Astrocyte (in vitro differentiated cells and primary cell): ENCODE measurements around the gene GNAI3. TPM values are rescaled to one million over a fixed set of nuclear protein-coding genes. Genes with fewer than 3 reads are reported as not detected.

Source experiments
- DNase-seq: peaks from one replicate; pipeline ENCODE4 v3.0.0-alpha.2; 2010; ENCODE audit warnings: low read depth
- FAIRE-seq: peaks from 2 replicates; lab custom pipeline; 2011; peaks lifted over from hg19 to GRCh38; lab: Jason Lieb, UNC
- H2AFZ ChIP-seq: 2 replicates; pipeline ENCODE4 v1.6.0; 2012; ENCODE audit warnings: low read depth, low read length, inconsistent platforms
- H3K27ac ChIP-seq: 2 replicates; pipeline ENCODE4 v1.5.1; 2011; ENCODE audit warnings: low read depth, low read length, inconsistent platforms
- H3K27me3 ChIP-seq: 2 replicates; pipeline ENCODE4 v1.6.0; 2011; ENCODE audit warnings: low read length, inconsistent platforms; ENCODE audit not compliant: insufficient read depth
- H3K36me3 ChIP-seq: 2 replicates; pipeline ENCODE4 v1.5.1; 2011; ENCODE audit warnings: low read length, inconsistent platforms; ENCODE audit not compliant: insufficient read depth
- H3K4me1 ChIP-seq: 2 replicates; pipeline ENCODE4 v1.5.1; 2011; ENCODE audit warnings: low read length, inconsistent platforms; ENCODE audit not compliant: insufficient read depth
- H3K4me2 ChIP-seq: 2 replicates; pipeline ENCODE4 v1.6.0; 2012; ENCODE audit warnings: low read length, inconsistent platforms
- H3K4me3 ChIP-seq: 2 replicates; pipeline ENCODE4 v1.5.1; 2011; ENCODE audit warnings: low read depth, mild to moderate bottlenecking, low read length, inconsistent platforms; ENCODE audit not compliant: insufficient read depth
- H3K79me2 ChIP-seq: 2 replicates; pipeline ENCODE4 v1.6.0; 2012; ENCODE audit warnings: mild to moderate bottlenecking, low read length, inconsistent platforms; ENCODE audit not compliant: insufficient read depth
- H3K9ac ChIP-seq: 2 replicates; pipeline ENCODE4 v1.6.0; 2012; ENCODE audit warnings: mild to moderate bottlenecking, low read length, inconsistent platforms
- H3K9me3 ChIP-seq: 2 replicates; pipeline ENCODE4 v1.5.1; 2012; ENCODE audit warnings: low read depth, mild to moderate bottlenecking, low read length, inconsistent platforms; ENCODE audit not compliant: insufficient read depth
- H4K20me1 ChIP-seq: 2 replicates; pipeline ENCODE4 v1.6.0; 2012; ENCODE audit warnings: low read length, inconsistent platforms; ENCODE audit not compliant: insufficient read depth
- H3K27ac Mint-ChIP-seq: one replicate; pipeline ENCODE4 v1.8.0; 2021; ENCODE audit warnings: mild to moderate bottlenecking, mixed read lengths; ENCODE audit not compliant: unreplicated experiment
- H3K27me3 Mint-ChIP-seq: one replicate; pipeline ENCODE4 v1.8.0; 2021; ENCODE audit warnings: low read depth, mixed read lengths; ENCODE audit not compliant: unreplicated experiment
- H3K36me3 Mint-ChIP-seq: one replicate; pipeline ENCODE4 v1.8.0; 2021; ENCODE audit warnings: low read depth, mixed read lengths; ENCODE audit not compliant: unreplicated experiment
- H3K4me1 Mint-ChIP-seq: one replicate; pipeline ENCODE4 v1.8.0; 2021; ENCODE audit warnings: low read depth, mixed read lengths; ENCODE audit not compliant: unreplicated experiment
- H3K4me3 Mint-ChIP-seq: one replicate; pipeline ENCODE4 v1.8.0; 2021; ENCODE audit warnings: mild to moderate bottlenecking, moderate library complexity, mixed read lengths; ENCODE audit not compliant: unreplicated experiment
- H3K9me3 Mint-ChIP-seq: one replicate; pipeline ENCODE4 v1.8.0; 2021; ENCODE audit warnings: mild to moderate bottlenecking, mixed read lengths; ENCODE audit not compliant: unreplicated experiment
- CTCF ChIP-seq: IDR thresholded peaks from 2 replicates; pipeline ENCODE4 v1.5.1; 2011; ENCODE audit warnings: low read depth, mild to moderate bottlenecking, inconsistent platforms, low read length, moderate library complexity; ENCODE audit not compliant: insufficient read depth
- EZH2 ChIP-seq: IDR thresholded peaks from 2 replicates; pipeline ENCODE4 v1.6.1; 2012; ENCODE audit warnings: mild to moderate bottlenecking, low read length, inconsistent platforms; ENCODE audit not compliant: insufficient read depth
- total RNA-seq: library from RNA; stranded (reverse); gene quantifications from 2 replicates; pipeline ENCODE4 v1.2.1, GENCODE V29; 2021

The GNAI3 gene
- total RNA-seq, 1 donor from 2014 or later, result 16.1 TPM

- Histone ChIP-seq H3K9me3 (no peaks in the 10 kb centered on the region), H3K4me3 (peak within 1 kb of the TSS; percentile 75), H3K79me2 (no peaks in the 10 kb centered on the region), H3K36me3 (no peaks in the 10 kb centered on the region), H4K20me1 (no peaks in the 10 kb centered on the region), H2AFZ (peak within 1 kb of the TSS; percentile 92), H3K9ac (peak within 1 kb of the TSS; percentile 74), H3K27me3 (peaks cover 5% of the 10 kb centered on the region), H3K27ac (no peak within 1 kb of the TSS), H3K4me2 (peak within 1 kb of the TSS; percentile 99), H3K4me1 (peaks cover 3% of the 10 kb centered on the region)
- Mint-ChIP-seq H3K27me3 (peaks cover 35% of the 10 kb centered on the region), H3K36me3 (peaks cover 2% of the 10 kb centered on the region), H3K4me1 (peaks cover 9% of the 10 kb centered on the region), H3K4me3 (peak within 1 kb of the TSS; percentile 92), H3K9me3 (peaks cover 6% of the 10 kb centered on the region), H3K27ac (peak within 1 kb of the TSS; percentile 20)
- DNase-seq (no peak), FAIRE-seq (no peak)
- TF ChIP-seq EZH2, result no peak
- no peak for TF ChIP-seq CTCF
Measured at GRCh38 chr1:109509176-109510134, 39.0 kb upstream of the GNAI3 start, which contains the start of gene AMIGO1. AMIGO1 (minus strand) TSS chr1:109509727; CDS start chr1:109508912, 815 bp downstream.

- H3K36me3 Mint-ChIP-seq, result no peaks in the 10 kb centered on the region
- peaks cover 15% of the 10 kb centered on the region for H3K4me1 Mint-ChIP-seq
- Histone ChIP-seq H2AFZ (no peak overlapping the region), H3K4me1 (peaks cover 3% of the 10 kb centered on the region), H3K27me3 (peaks cover 5% of the 10 kb centered on the region), H3K9ac (no peak overlapping the region), H3K27ac (no peak overlapping the region), H3K36me3 (no peaks in the 10 kb centered on the region), H3K4me2 (no peak overlapping the region), H3K4me3 (no peak overlapping the region), H3K9me3 (no peaks in the 10 kb centered on the region), H3K79me2 (no peaks in the 10 kb centered on the region), H4K20me1 (no peaks in the 10 kb centered on the region)
- H3K9me3 Mint-ChIP-seq, result peaks cover 4% of the 10 kb centered on the region
- H3K4me3 Mint-ChIP-seq, result no peak overlapping the region
- no peak for DNase-seq
- FAIRE-seq, result no peak
- H3K27me3 Mint-ChIP-seq, result peaks cover 30% of the 10 kb centered on the region
- TF ChIP-seq CTCF, result no peak
- TF ChIP-seq EZH2, result no peak
- H3K27ac Mint-ChIP-seq, result no peak overlapping the region
Measured at GRCh38 chr1:109513110-109513710, 35.2 kb upstream of the GNAI3 start.
